K562 (cell line): ENCODE measurements around the gene PRPF8. TPM values are rescaled to one million over a fixed set of nuclear protein-coding genes. Genes with fewer than 3 reads are reported as not detected.

Source experiments
- ARID4B ChIP-seq: sonication (generic); formaldehyde crosslinking; IDR thresholded peaks from 2 replicates; pipeline ENCODE4 v1.8.0; 2022; ENCODE audit warnings: mild to moderate bottlenecking, missing genetic modification reagents
- CREM ChIP-seq: IDR thresholded peaks from 2 replicates; pipeline ENCODE4 v1.6.1; 2014; ENCODE audit warnings: antibody characterized with exemption, low read depth
- ETS2 ChIP-seq: IDR thresholded peaks from 2 replicates; pipeline ENCODE4 v1.6.1; 2016; ENCODE audit warnings: borderline replicate concordance, missing genetic modification characterization, mild to moderate bottlenecking, moderate library complexity, missing compliant biosample characterization; ENCODE audit not compliant: poor library complexity, severe bottlenecking
- GATAD2A ChIP-seq: fragments of 450-650 bp; IDR thresholded peaks from 2 replicates; pipeline ENCODE4 v1.6.1; 2017
- GMEB1 ChIP-seq: fragments of 250-450 bp; sonication (Bioruptor Pico); IDR thresholded peaks from 2 replicates; pipeline ENCODE4 v1.4.0; 2020; ENCODE audit warnings: mild to moderate bottlenecking
- NFYB ChIP-seq: IDR thresholded peaks from 2 replicates; pipeline ENCODE4 v1.6.1; 2011; ENCODE audit warnings: mild to moderate bottlenecking, moderate library complexity; ENCODE audit not compliant: insufficient read length; ENCODE audit errors: extremely low read depth
- NRF1 ChIP-seq, 2 experiments: fragments of 450-650 bp; IDR thresholded peaks in 1 of 2; conservative IDR thresholded peaks in 1 of 2; 2 replicates each; pipeline ENCODE4 v1.6.1; 2014; ENCODE audit warnings: mild to moderate bottlenecking in 2 of 2
- RBFOX2 ChIP-seq: fragments of 200-400 bp; formaldehyde crosslinking; IDR thresholded peaks from 2 replicates; pipeline ENCODE4 v1.6.1; 2017; ENCODE audit warnings: low read depth, mild to moderate bottlenecking, low read length, moderate library complexity
- RBM25 ChIP-seq: fragments of 200-400 bp; formaldehyde crosslinking; IDR thresholded peaks from 2 replicates; pipeline ENCODE4 v1.6.1; 2018; ENCODE audit warnings: low read length, low read depth, moderate library complexity; ENCODE audit not compliant: severe bottlenecking
- SAFB ChIP-seq: fragments of 200-400 bp; formaldehyde crosslinking; IDR thresholded peaks from 2 replicates; pipeline ENCODE4 v1.6.1; 2017; ENCODE audit warnings: low read depth, low read length, borderline replicate concordance
- WHSC1 ChIP-seq: IDR thresholded peaks from one replicate; pipeline ENCODE4 v1.6.1; 2012; ENCODE audit warnings: low read length, control low read depth, inconsistent platforms
- ZBTB12 ChIP-seq: fragments of 250-450 bp; sonication (Bioruptor Pico); IDR thresholded peaks from 2 replicates; pipeline ENCODE4 v1.4.0; 2020
- ZHX1 ChIP-seq: fragments of 150-350 bp; conservative IDR thresholded peaks from 2 replicates; pipeline ENCODE4 v1.6.1; 2014; ENCODE audit warnings: low read length
- ZNF280B ChIP-seq: fragments of 250-450 bp; sonication (Bioruptor Pico); IDR thresholded peaks from 2 replicates; pipeline ENCODE4 v1.5.1; 2021; ENCODE audit warnings: mild to moderate bottlenecking
- ZNF668 ChIP-seq: fragments of 250-450 bp; sonication (Bioruptor Pico); IDR thresholded peaks from 2 replicates; pipeline ENCODE4 v1.8.0; 2022; ENCODE audit warnings: mild to moderate bottlenecking, inconsistent platforms
- polyA plus RNA-seq, 8 experiments: library from polyadenylated mRNA; depleted of rRNA in 4 of 8; stranded (reverse) in 5 of 8; unstranded in 3 of 8; fragments of >200 nt; fragmentation: Nextera tagmentation in 2 of 8; fragmentation: Illumina TruSeq in 1 of 8; extraction: Ambion mirVana in 2 of 8; extraction: Trizol in 1 of 8; gene quantifications; 2 replicates each; pipeline versions ENCODE4 v1.2.1 to v1.2.3, GENCODE V29; 2011 to 2014; ENCODE audit warnings: inconsistent platforms in 1 of 8, missing spikeins in 1 of 8
- total RNA-seq, 7 experiments: library from RNA; depleted of rRNA in 6 of 7; stranded (reverse); fragments of >200 nt in 6 of 7; fragmentation: Illumina TruSeq in 2 of 7; extraction: Trizol in 2 of 7; gene quantifications; 2 replicates each; pipeline versions ENCODE4 v1.2.1 to v1.2.3, GENCODE V29; 2011 to 2021; ENCODE audit warnings: low replicate concordance in 1 of 7

Gene PRPF8
- total and polyA plus RNA-seq, 9 of the 15 experiments (the other 6 are each of a cell fraction or from before 2014, with no cell fraction given): 64.3 to 294 (median 85.9) TPM

- peak; percentile 52 for TF ChIP-seq RBM25
- peak; percentile 94 for TF ChIP-seq RBFOX2
- peak; percentile 83 for TF ChIP-seq ARID4B (CRISPR knock-in tag)
- no peak for TF ChIP-seq GATAD2A
- peak; percentile 87 for TF ChIP-seq CREM
- no peak for TF ChIP-seq ETS2
- TF ChIP-seq NRF1 (conservative IDR thresholded peaks at IDR 0.05 in 1 of 2, IDR thresholded peaks at IDR 0.05 in 1 of 2): peak; percentile 89 to 91
- no peak for TF ChIP-seq ZBTB12 (CRISPR knock-in tag)
- TF ChIP-seq ZNF280B (CRISPR knock-in tag): no peak
- TF ChIP-seq ZHX1: peak; percentile 49; the same call in 1 of the 2 replicates
- no peak for TF ChIP-seq WHSC1
- 0 out of 2 replicates have a peak, but pooled peaks have one; percentile 11 for TF ChIP-seq SAFB
- peak; percentile 30; the same call in 1 of the 2 replicates for TF ChIP-seq GMEB1 (CRISPR knock-in tag)
- TF ChIP-seq ZNF668 (CRISPR knock-in tag): no peak
- TF ChIP-seq NFYB: peak; percentile 62
Measured at GRCh38 chr17:1684378-1685189, at the start of gene PRPF8 (continued).
